HG02759 (cell line): ENCODE measurements around the gene MLH3.

Experiments
- ATAC-seq: cut with Tn5 transposase; IDR thresholded peaks from one replicate; pipeline ENCODE4 v1.9.1; 2021; ENCODE audit warnings: mild to moderate bottlenecking, moderate library complexity; ENCODE audit not compliant: unreplicated experiment

Gene MLH3

DNA sequence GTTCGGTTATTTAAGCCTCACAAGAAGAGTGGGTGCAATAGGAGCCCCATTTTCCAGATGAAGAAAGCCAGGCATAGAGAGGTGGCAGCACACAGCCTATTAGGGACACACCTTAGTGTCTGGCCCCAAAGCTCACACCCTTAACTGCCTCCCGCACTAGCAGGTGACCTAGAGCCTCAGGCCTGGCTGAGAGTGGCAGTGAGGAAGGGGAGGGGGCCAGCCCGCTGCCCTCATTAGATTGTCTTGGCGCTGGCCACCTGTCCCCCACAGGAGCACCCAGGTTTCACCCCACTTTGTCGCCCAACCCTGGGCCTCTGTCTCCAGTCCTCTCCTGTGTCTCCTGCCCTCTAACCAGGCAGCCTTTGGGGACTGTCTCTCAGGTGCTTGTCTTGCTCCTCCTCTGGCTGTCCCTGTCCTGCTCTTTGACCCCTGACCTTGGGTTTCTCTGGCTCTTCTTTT, 77.3 kb downstream of the MLH3 start:
- no peak for ATAC-seq

DNA sequence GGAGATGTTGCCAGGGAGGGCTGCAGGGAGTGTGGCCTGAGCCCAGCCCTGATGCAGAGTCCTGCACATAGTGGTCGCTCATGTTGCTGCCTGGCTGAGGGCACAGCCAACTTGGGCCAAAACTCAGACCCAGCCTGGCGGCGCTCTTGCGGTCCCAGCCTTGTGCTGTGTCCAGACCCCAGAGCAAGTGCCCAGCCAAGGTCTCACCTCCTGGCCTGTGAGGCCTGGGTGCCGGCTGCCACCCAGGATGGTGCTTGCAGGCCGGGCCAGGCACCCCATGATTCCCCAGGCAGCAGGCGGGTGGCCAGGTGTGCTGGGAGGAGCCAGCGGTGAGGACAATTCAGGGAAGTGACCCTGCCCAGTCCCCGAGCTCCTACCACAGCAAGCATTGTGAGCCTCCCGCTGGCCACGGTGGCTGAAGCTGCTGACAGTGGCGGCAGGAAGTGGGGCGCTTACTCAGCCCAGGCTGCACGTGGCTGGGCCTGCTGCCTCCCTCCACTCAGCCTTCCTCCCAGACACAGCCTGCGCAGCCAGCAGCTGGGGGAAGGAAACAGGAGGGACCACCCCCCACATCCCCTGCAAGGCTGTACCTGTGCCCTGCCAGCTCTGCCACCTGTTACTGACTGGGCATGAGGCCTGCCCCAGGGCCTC, 78.1 kb downstream of the MLH3 start:
- no peak for ATAC-seq

DNA sequence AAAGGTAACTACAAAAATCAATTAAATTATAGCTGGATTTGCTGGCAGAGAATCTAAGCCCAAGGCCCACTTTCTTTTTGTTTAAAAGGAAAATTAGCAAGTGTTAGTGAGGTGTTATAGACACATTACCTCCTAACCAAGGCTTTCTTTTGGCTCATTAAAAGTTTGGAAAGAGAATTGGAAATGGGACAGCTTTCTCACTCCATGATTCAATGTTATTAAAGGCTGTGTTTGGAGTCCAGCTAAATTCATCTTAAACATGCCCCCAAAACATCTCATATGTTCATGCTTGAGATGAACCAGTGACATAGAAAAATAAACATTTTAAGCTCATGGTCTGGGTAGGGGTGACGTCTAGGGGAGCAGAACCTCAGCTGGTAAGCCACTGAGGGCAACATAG, 82.5 kb downstream of the MLH3 start:
- ATAC-seq = no peak

DNA sequence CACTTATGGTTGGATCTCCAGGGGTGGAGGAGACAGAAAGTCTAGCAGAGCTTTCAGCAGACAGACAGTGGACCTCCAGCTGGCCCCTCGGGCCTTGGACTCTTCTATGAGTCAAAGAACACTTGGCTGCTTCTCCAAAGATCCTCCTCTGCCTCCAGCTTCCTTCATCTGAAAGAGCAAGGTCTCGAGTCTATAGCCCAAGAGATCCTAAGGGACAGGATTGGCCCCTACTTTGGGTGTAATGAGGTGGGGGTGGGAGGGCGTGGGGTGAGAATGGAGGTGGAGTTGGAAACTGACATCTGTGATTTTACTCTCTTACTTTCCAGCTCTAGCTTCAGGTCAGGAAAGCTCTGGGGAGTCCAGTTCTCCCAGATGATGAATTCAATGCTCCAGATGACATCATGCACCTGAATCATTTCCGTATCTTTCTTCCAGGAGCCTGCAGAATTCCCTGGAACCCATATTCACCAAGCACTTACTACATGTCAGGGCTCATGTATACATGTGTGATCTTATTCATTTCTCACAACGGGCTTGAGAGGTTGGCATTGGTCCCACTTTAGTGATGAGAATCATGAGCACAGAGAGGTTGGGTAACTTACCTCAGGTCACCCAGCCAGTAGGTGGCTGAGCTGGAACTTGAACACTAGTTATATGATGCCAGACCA, 85.6 kb downstream of the MLH3 start:
- no peak for ATAC-seq

DNA sequence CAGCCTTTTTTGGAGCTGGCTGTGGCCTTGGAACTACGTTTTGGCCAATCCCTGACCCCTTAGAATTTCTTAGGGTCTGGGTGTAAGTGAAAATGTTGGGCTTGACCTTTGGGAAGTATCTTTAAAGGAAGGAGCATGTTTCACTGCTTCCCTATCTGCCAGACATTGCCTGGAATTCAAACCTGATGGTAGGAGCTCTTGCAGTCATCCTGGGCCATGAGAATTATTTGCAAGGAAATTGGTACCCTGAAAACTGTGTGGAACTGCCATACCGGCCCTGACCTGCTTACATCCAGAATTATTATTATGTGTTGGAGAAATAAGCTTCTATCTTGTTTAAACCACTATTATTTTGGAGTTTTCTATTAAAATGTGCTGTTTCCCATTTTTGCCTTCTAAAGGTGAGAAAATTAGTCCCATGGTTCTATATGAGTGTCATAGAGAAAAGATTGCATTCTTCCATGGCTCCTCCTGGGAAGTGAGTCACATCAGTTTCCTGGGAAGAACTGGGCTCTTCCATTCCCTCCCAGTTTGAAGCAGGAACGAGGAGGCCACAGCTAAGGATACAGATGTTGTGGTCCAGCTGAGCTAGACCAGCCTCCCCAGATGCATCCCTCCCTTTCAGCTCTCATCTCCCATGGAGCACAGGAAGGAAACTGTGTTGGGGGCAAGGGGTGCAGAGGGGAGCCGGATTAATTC, 86.3 kb downstream of the MLH3 start:
- ATAC-seq = no peak
